Germinal center (tissue), 1 donor: Measurements from ENCODE around the gene GZMA.
A peak's percentile ranks its signal among the peaks of the same experiment; 100 is the strongest.

Experiments
- DNase-seq: peaks from one replicate; pipeline ENCODE4 v3.0.0; 2012; ENCODE audit warnings: mixed read lengths, low spot score

The GZMA gene

GRCh38 chr5:55110217-55110616 is 7.8 kb downstream of the GZMA start:
- no peak for DNase-seq

GRCh38 chr5:55113327-55113726 is 10.9 kb downstream of the GZMA start:
- DNase-seq, result no peak

GRCh38 chr5:55114061-55114460 is 11.6 kb downstream of the GZMA start:
- no peak for DNase-seq

- no peak for DNase-seq
These were observed 20.9 kb downstream of the GZMA start for GRCh38 chr5:55123365-55123764.

- no peak for DNase-seq
These were observed 31.7 kb downstream of the GZMA start for GRCh38 chr5:55134053-55134722.

- no peak for DNase-seq
These were observed 34.1 kb downstream of the GZMA start for GRCh38 chr5:55136521-55136920.

GRCh38 chr5:55140908-55141665 is 38.6 kb downstream of the GZMA start:
- DNase-seq, result no peak

GRCh38 chr5:55141945-55142690 is 39.7 kb downstream of the GZMA start:
- no peak for DNase-seq

GRCh38 chr5:55143624-55144023 is 41.2 kb downstream of the GZMA start:
- no peak for DNase-seq

- DNase-seq, result no peak
These were observed 43.6 kb downstream of the GZMA start for GRCh38 chr5:55146080-55146479.

GRCh38 chr5:55146543-55147151 is 44.2 kb downstream of the GZMA start:
- DNase-seq, result peak; percentile 51

- no peak for DNase-seq
These were observed 46.9 kb downstream of the GZMA start for GRCh38 chr5:55149308-55149795.

- DNase-seq, result no peak
These were observed 49.7 kb downstream of the GZMA start for GRCh38 chr5:55151923-55152842.

- DNase-seq, result no peak
These were observed 52.4 kb downstream of the GZMA start for GRCh38 chr5:55154873-55155272.
